Muscle layer of colon (tissue), 2 donors: ENCODE measurements around the gene PRR18.
"Not testable (repeated sequence)": the region's sequence is repeated elsewhere in the genome, so short reads cannot be mapped to it uniquely, and the experiment has no call there.

ENCODE experiments used
- H3K27ac ChIP-seq: one replicate; pipeline ENCODE4 v1.7.0; 2013; ENCODE audit warnings: low read depth, mild to moderate bottlenecking, low read length, moderate library complexity
- H3K27me3 ChIP-seq, 2 donors: one replicate each; pipeline ENCODE4 v1.7.0; 2013; ENCODE audit warnings: low read length in 2 of 2, mild to moderate bottlenecking in 2 of 2; ENCODE audit not compliant: insufficient read depth in 2 of 2, control insufficient read depth in 1 of 2
- H3K36me3 ChIP-seq: one replicate; pipeline ENCODE4 v1.7.0; 2013; ENCODE audit warnings: mild to moderate bottlenecking, low read length; ENCODE audit not compliant: insufficient read depth
- H3K4me1 ChIP-seq: one replicate; pipeline ENCODE4 v1.7.0; 2013; ENCODE audit warnings: mild to moderate bottlenecking, low read length; ENCODE audit not compliant: insufficient read depth
- H3K4me3 ChIP-seq, 2 donors: one replicate each; pipeline ENCODE4 v1.7.0; 2013; ENCODE audit warnings: low read length in 2 of 2, low read depth in 1 of 2, mild to moderate bottlenecking in 1 of 2, moderate library complexity in 1 of 2
- H3K9ac ChIP-seq: one replicate; pipeline ENCODE4 v1.7.0; 2013; ENCODE audit warnings: low read length
- H3K9me3 ChIP-seq: one replicate; pipeline ENCODE4 v1.7.0; 2013; ENCODE audit warnings: mild to moderate bottlenecking, low read length
- donor health status: abdominal sarcoma.
- donor health status: Adenocarcinoma of cecum.

PRR18 gene

DNA sequence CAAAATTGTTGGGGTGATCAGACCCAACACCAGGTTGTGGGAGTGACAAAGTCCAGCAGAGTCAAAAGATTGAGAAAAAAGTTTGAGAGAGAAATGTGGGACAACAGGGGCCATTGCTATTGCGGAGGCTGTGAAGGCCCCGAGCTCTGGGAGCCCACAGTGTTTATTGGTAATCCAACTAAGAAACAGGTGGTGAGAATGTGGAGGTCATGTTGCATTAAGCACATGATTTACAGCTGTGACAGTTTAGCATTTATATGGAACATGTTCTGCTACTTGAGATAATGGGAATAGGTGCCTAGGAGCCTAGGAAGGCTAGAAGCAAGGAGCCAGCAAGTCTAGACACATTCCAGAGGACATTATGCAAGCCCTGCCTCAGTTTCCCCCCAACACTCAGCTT is 36.7 kb upstream of the PRR18 start:
- peaks cover 21% of the 10 kb centered on the region for H3K4me1 ChIP-seq
- not testable (repeated sequence) for H3K9me3 ChIP-seq, H3K36me3 ChIP-seq, H3K4me3 ChIP-seq, H3K9ac ChIP-seq, H3K27ac ChIP-seq, H3K27me3 ChIP-seq

DNA sequence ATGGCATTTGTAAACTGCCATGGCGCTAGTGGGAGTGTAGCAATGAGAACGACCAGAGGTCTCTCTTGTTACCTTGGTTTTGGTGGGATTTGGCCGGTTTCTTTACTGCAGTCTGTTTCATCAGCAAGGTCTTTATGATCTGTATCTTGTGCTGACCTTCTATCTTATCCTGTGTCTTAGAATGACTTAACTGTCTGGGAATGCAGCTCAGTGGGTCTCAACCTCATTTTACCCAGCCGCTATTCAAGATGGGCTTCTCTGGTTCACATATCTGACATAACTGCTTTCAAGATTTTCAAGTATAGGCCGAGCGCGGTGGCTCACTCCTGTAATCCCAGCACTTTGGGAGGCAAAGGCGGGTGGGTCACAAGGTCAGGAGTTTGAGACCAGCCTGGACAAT is 36.0 kb upstream of the PRR18 start:
- no peaks in the 10 kb centered on the region for H3K36me3 ChIP-seq
- H3K27ac ChIP-seq, result no peak overlapping the region
- no peak overlapping the region for H3K4me3 ChIP-seq
- peaks cover 27% of the 10 kb centered on the region for H3K4me1 ChIP-seq
- no peak overlapping the region for H3K9ac ChIP-seq
- H3K9me3 ChIP-seq, result no peaks in the 10 kb centered on the region
- no peaks in the 10 kb centered on the region for H3K27me3 ChIP-seq

DNA sequence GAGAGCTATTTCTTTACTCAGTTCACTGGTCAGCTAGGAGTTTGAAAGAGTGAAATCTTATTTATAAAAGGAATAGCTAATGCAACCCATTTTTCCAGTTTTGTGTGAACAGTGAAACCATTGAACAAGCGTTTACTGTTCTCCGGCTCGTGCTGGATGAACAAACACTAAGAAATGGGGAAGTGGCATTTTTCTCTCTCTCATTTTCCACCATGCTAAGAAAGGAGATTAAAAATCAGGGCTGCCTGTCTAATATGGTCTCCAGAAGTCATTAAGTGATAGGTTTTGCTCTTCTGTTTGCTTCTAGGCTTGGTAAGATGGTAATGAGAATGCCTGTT is 34.9 kb upstream of the PRR18 start:
- Histone ChIP-seq H3K27me3 (no peaks in the 10 kb centered on the region), H3K4me1 (peaks cover 34% of the 10 kb centered on the region), H3K4me3 (peak overlapping the region; percentile 94 to 100), H3K36me3 (peaks cover under 1% of the 10 kb centered on the region), H3K9ac (peak overlapping the region; percentile 77), H3K9me3 (no peaks in the 10 kb centered on the region), H3K27ac (peak overlapping the region; percentile 93)

DNA sequence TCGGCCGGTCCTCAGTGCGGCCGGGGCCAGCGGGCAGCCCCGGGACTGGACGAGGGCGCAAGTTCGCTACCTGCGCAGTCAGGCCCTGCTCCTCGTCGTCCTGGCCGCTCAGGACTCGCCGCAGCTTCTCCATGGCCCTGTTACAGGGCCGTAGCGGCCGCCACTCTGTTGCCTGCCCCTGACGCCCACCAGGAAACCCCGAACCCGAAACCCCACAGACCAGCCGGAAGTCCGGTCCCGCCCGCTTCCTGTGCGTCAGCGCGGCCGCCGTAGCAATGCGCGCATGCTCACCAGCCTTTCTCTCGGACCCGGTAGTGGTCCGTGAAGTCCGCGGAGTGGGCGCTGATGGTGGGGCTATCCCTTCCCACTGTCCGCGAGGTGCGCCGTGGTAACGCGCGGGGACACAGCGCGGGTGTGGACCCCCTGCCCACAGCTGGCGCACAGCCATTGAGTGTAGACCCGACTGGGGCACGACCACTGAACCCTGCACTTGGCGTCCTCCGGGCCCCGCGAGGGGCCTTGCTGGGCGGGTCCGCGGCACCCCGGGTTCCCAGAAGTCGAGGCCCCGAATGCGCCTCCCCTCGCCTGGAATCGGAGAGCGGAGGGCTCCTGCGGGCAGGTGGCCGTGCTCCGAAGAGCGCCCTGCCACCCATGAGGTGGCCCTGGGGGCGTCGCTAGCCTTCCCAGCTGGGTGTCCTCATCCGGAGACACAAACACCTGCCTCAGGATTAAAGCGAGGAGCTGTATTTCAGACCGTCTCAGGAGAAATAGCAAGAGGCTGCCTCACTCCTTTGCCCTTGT is 34.4 kb upstream of the PRR18 start, which contains the start of gene SFT2D1:
Gene SFT2D1 (minus strand): TSS at position 197 of the 801 bp plus-strand sequence. CDS start 64 bp downstream, at position 133.
- Histone ChIP-seq H3K4me1 (peaks cover 35% of the 10 kb centered on the region), H3K27ac (peak within 1 kb of the TSS; percentile 93), H3K9me3 (no peaks in the 10 kb centered on the region), H3K9ac (peak within 1 kb of the TSS; percentile 77), H3K4me3 (peak within 1 kb of the TSS; percentile 94 to 100), H3K27me3 (no peaks in the 10 kb centered on the region), H3K36me3 (peaks cover 6% of the 10 kb centered on the region)

DNA sequence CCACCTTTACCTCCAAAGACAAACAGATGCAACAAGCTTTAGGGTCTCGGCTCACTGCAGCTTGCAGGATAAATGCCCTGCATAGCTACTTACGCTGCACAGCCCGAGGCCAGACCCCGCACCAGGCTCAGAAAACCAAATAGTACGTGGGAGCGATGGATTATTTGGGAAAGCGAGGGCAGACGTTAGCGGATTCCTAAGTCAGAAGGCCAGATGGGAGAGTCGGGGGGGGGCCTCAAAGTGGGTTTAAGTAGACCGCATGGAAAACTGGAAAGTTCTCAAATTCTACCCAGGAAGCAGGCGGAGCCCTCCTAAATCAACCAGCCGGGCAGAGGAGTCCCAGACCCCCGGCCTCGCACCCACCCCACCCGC is 33.8 kb upstream of the PRR18 start:
- H3K27ac ChIP-seq, result peak overlapping the region; percentile 93
- no peaks in the 10 kb centered on the region for H3K27me3 ChIP-seq
- peak overlapping the region; percentile 77 for H3K9ac ChIP-seq
- H3K9me3 ChIP-seq, result no peaks in the 10 kb centered on the region
- H3K4me1 ChIP-seq, result peaks cover 35% of the 10 kb centered on the region
- H3K4me3 ChIP-seq, result peak overlapping the region; percentile 94 to 100
- peaks cover 11% of the 10 kb centered on the region for H3K36me3 ChIP-seq

DNA sequence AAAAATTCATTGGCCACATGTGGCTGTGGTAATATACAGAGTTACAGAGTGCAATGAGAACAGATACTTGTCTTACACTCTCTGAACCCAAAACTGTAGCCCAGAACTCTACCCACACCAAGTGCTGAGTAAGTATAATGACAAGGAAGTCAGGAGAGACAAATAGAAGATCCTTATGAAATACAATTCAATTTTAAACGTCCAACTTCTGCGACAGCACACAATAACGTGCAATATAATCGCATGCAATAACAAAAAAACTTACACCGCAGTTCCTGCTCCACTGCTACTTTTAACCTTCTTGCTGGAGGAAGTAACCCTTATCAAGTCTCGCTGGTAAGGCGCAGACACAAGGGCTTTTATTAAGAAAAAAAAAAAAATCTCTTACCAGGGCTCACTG is 33.3 kb upstream of the PRR18 start:
- Histone ChIP-seq H3K9ac (peak overlapping the region; percentile 77), H3K36me3 (peaks cover 15% of the 10 kb centered on the region), H3K27ac (peak overlapping the region; percentile 93), H3K4me3 (peak overlapping the region; percentile 94 to 100), H3K4me1 (peaks cover 35% of the 10 kb centered on the region), H3K9me3 (no peaks in the 10 kb centered on the region), H3K27me3 (no peaks in the 10 kb centered on the region)

DNA sequence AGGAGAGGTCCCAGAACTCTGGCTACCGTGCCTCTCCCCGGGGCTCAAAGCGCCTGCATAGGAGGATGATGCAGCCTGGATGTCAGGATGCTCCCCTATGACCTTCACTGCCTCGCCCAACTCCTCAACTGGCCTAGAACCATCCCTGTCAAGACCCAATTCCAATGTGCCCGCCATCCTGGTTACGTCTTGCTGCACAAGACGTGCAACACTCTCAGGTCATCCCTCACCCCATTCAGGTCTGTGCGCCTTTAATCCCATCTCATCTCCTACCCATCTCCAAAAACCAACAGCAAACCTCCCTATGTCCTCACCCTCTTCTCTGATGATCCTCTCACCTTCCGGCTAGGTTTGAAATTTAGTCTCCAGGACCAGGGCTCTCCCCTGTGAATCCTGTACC is 30.7 kb upstream of the PRR18 start:
- H3K27me3 ChIP-seq, result no peaks in the 10 kb centered on the region
- H3K9me3 ChIP-seq, result no peaks in the 10 kb centered on the region
- no peak overlapping the region for H3K27ac ChIP-seq
- H3K36me3 ChIP-seq, result peaks cover 25% of the 10 kb centered on the region
- H3K4me3 ChIP-seq, result no peak overlapping the region
- no peak overlapping the region for H3K9ac ChIP-seq
- peaks cover 35% of the 10 kb centered on the region for H3K4me1 ChIP-seq

DNA sequence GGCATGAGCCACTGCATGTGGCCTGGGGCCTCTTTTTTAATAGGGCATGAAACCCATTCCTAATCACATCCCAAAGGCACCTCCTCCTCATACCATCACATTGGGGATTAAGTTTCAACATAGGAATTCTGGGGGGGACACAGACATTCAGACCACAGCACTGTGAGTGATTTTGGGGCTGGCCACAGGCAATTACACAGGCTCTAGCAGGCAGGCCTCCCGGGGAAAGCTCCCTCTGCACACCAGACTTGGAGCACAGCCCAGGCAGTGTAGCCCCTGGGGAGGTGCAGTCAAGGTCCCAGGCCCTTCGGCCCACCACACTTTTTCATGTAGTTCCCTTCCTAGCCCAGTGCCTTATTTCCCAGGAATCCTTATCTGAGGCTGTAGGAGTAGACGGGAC is 28.7 kb upstream of the PRR18 start:
- H3K4me3 ChIP-seq, result no peak overlapping the region
- no peak overlapping the region for H3K27ac ChIP-seq
- no peaks in the 10 kb centered on the region for H3K27me3 ChIP-seq
- no peaks in the 10 kb centered on the region for H3K9me3 ChIP-seq
- H3K36me3 ChIP-seq, result peaks cover 25% of the 10 kb centered on the region
- H3K4me1 ChIP-seq, result peaks cover 34% of the 10 kb centered on the region
- H3K9ac ChIP-seq, result no peak overlapping the region

DNA sequence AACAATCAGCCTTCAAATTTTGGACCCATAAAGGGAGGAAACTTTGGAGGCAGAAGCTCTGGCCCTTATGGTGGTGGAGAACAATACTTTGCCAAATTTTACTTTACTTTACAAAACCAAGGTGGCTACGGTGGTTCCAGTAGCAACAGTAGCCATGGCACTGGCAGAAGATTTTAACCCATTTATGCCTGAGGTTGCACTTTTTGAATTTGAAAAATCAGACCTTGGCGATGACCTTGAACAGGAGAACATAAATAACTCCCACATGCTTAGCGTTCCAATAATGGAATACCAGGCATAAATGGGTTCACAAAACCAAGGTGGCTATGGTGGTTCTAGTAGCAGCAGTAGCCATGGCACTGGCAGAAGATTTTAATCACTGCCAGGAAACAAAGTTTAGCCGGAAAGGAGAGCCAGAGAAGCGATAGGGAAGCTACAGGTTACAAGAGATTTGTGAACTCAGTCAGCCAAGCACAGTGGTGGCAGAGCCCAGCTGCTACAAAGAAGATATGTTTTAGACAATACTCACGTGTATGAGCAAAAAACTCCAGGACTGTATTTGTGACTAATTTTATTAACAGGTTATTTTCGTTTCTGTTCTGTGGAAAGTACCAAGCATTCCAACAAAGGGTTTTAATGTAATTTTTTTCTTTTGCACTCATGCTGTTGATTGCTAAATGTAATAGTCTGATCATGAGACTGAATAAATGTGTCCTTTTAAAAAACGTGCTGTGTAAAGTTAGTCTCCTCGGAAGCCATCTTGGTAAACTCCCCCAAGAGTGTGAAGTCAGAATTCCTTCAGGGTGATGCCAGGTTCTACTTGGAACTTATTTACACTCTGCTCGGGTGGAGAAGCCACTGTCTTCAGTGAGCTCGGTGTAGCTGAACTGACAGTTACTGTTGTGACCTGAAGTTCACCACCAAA is 27.4 kb upstream of the PRR18 start:
- no peak overlapping the region for H3K9ac ChIP-seq
- H3K27me3 ChIP-seq, result no peaks in the 10 kb centered on the region
- no peak overlapping the region for H3K4me3 ChIP-seq
- H3K9me3 ChIP-seq, result no peaks in the 10 kb centered on the region
- H3K27ac ChIP-seq, result no peak overlapping the region
- H3K4me1 ChIP-seq, result peaks cover 35% of the 10 kb centered on the region
- peaks cover 25% of the 10 kb centered on the region for H3K36me3 ChIP-seq

DNA sequence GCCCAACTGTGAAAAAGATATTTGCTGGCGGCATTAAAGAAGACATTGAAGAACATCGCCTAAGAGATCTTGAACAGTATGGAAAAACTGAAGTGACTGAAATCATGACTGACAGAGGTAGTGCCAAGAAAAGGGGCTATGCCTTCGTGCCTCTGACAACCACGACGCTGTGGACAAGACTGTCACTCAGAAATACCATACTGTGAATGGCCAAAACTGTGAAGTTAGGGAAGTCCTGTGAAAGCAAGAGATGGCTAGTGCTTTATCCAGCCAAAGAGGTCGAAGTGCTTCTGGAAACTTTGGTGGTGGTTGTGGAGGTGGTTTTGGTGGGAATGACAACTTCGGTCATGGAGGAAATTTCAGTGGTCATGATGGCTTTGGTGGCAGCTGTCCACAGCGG is 26.7 kb upstream of the PRR18 start:
- Histone ChIP-seq H3K36me3 (peaks cover 25% of the 10 kb centered on the region), H3K9me3 (no peaks in the 10 kb centered on the region), H3K4me3 (no peak overlapping the region), H3K27ac (no peak overlapping the region), H3K27me3 (no peaks in the 10 kb centered on the region), H3K9ac (no peak overlapping the region), H3K4me1 (peaks cover 27% of the 10 kb centered on the region)

DNA sequence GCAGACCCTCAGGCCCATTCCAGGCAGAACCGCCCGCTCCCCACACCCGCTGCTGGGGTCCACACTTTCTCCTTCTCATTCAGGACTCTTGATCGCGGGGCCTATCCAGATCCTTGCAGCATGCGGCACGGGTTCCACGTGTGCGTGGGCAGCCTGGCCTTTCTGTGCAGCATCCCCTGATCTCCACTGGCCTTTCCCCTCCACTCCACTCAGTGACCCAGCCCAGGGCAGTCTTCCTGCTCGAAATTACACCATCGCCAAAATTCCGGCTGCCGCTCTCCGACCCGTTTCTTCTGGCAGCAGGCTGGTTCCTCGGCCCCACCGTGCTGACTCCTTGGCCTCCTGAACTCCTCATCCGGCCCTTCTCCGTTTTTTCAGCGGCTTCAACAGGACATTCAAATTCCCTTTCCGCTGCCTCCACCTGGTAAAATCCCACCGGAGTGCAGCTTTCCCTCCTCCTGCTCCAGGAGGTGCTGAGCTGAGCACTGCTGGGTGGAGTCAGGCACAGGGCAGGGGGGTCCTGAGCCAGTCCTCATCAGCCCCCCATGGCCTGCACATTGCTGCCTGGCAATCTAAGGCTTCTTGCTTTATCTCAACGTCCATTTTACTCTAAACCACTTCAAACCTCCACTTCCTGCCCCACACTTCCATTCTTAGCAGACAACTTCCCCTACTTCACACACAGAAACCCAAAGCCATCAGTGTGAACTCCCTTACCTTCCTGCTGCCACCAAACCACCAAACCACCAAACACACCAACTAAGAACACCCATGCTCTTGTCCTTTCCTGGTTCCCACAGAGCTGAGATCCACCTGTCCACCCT is 25.2 kb upstream of the PRR18 start:
- Histone ChIP-seq H3K36me3 (peaks cover 32% of the 10 kb centered on the region), H3K4me3 (no peak overlapping the region)

More for the DNA sequence above, 25.2 kb upstream of the PRR18 start:
- Histone ChIP-seq H3K4me1 (peaks cover 17% of the 10 kb centered on the region), H3K9ac (no peak overlapping the region), H3K27me3 (no peaks in the 10 kb centered on the region), H3K9me3 (no peaks in the 10 kb centered on the region), H3K27ac (no peak overlapping the region)
